CD14-positive monocyte (primary cell): Measurements from ENCODE around the gene IL22. TPM values are rescaled to one million over a fixed set of nuclear protein-coding genes. Genes with fewer than 3 reads are reported as not detected.

Experiments used
- DNase-seq, 3 donors: peaks; one replicate each; pipeline ENCODE4 v3.0.0-alpha.2; 2011 to 2022
- H2AFZ ChIP-seq: 2 replicates; pipeline ENCODE4 v1.6.0; 2012; ENCODE audit warnings: mild to moderate bottlenecking, low read depth, low read length, inconsistent platforms; ENCODE audit not compliant: insufficient read depth, poor library complexity, severe bottlenecking
- H3K27ac ChIP-seq, 2 donors: 1 replicate in 1 of 2; 2 replicates in 1 of 2; pipeline ENCODE4 v1.5.1; 2012 to 2013; ENCODE audit warnings: low read length in 2 of 2, control low read depth in 1 of 2, inconsistent platforms in 1 of 2, low read depth in 1 of 2, mild to moderate bottlenecking in 1 of 2
- H3K27me3 ChIP-seq, 2 donors: one replicate each; pipeline versions ENCODE4 v1.6.0 to v1.6.1; 2011 to 2013; ENCODE audit warnings: low read length in 2 of 2; ENCODE audit not compliant: control insufficient read depth in 2 of 2, insufficient read depth in 2 of 2
- H3K36me3 ChIP-seq, 2 donors: replicated peaks in 1 of 2; 1 replicate in 1 of 2; 2 replicates in 1 of 2; pipeline versions ENCODE4 v1.5.1 to v1.6.1; 2012 to 2013; ENCODE audit warnings: low read length in 2 of 2, control low read depth in 1 of 2, inconsistent platforms in 1 of 2, mild to moderate bottlenecking in 1 of 2; ENCODE audit not compliant: insufficient read depth in 2 of 2, control insufficient read depth in 1 of 2
- H3K4me1 ChIP-seq, 2 donors: 1 replicate in 1 of 2; 2 replicates in 1 of 2; pipeline versions ENCODE4 v1.5.1 to v1.6.1; 2012 to 2013; ENCODE audit warnings: low read length in 2 of 2, control low read depth in 1 of 2, inconsistent platforms in 1 of 2, mild to moderate bottlenecking in 1 of 2, moderate library complexity in 1 of 2; ENCODE audit not compliant: insufficient read depth in 2 of 2, control insufficient read depth in 1 of 2
- H3K4me2 ChIP-seq: replicated peaks from 2 replicates; pipeline ENCODE3; 2012; ENCODE audit warnings: low read length, moderate library complexity, mild to moderate bottlenecking; ENCODE audit not compliant: poor library complexity, severe bottlenecking; ENCODE audit errors: extremely low read depth
- H3K4me3 ChIP-seq, 3 experiments: fragments of 200-600 bp in 1 of 3; sonication (generic) in 1 of 3; replicated peaks in 1 of 3; 1 replicate in 2 of 3; 2 replicates in 1 of 3; pipeline ENCODE4 v1.5.1; 2011 to 2013; ENCODE audit warnings: low read length in 3 of 3, mild to moderate bottlenecking in 3 of 3, control low read depth in 2 of 3, low read depth in 2 of 3, inconsistent platforms in 1 of 3, moderate library complexity in 1 of 3
- H3K79me2 ChIP-seq: 2 replicates; pipeline ENCODE4 v1.6.0; 2012; ENCODE audit warnings: mild to moderate bottlenecking, control low read depth, inconsistent platforms, low read length, moderate library complexity; ENCODE audit not compliant: insufficient read depth
- H3K9ac ChIP-seq: 2 replicates; pipeline ENCODE4 v1.6.0; 2017; ENCODE audit warnings: low read length, mild to moderate bottlenecking; ENCODE audit not compliant: insufficient read depth, poor library complexity, severe bottlenecking
- H3K9me3 ChIP-seq, 2 donors: replicated peaks in 1 of 2; 1 replicate in 1 of 2; 2 replicates in 1 of 2; pipeline versions ENCODE4 v1.5.1 to v1.6.1; 2012 to 2013; ENCODE audit warnings: low read length in 2 of 2, control low read depth in 1 of 2; ENCODE audit not compliant: control insufficient read depth in 1 of 2, insufficient read depth in 1 of 2
- H4K20me1 ChIP-seq: 2 replicates; pipeline ENCODE4 v1.6.0; 2012; ENCODE audit warnings: mild to moderate bottlenecking, low read length, control low read depth, moderate library complexity; ENCODE audit not compliant: insufficient read depth
- H3K27ac Mint-ChIP-seq, 7 donors: one replicate each; pipeline ENCODE4 v1.8.0; 2020; ENCODE audit warnings: mild to moderate bottlenecking in 7 of 7, mixed read lengths in 7 of 7, moderate library complexity in 6 of 7, inconsistent platforms in 2 of 7
- H3K27me3 Mint-ChIP-seq, 3 donors: one replicate each; pipeline ENCODE4 v1.8.0; 2021 to 2022; ENCODE audit warnings: low read depth in 3 of 3, mild to moderate bottlenecking in 3 of 3, mixed read lengths in 3 of 3, moderate library complexity in 3 of 3, inconsistent platforms in 1 of 3
- H3K36me3 Mint-ChIP-seq, 2 donors: one replicate each; pipeline ENCODE4 v1.8.0; 2020; ENCODE audit warnings: mixed read lengths in 2 of 2, inconsistent platforms in 1 of 2, mild to moderate bottlenecking in 1 of 2
- H3K4me1 Mint-ChIP-seq: one replicate; pipeline ENCODE4 v1.8.0; 2020; ENCODE audit warnings: mild to moderate bottlenecking, mixed read lengths
- H3K4me3 Mint-ChIP-seq, 2 donors: one replicate each; pipeline ENCODE4 v1.8.0; 2020; ENCODE audit warnings: mild to moderate bottlenecking in 2 of 2, mixed read lengths in 2 of 2, moderate library complexity in 1 of 2
- H3K9me3 Mint-ChIP-seq, 7 donors: one replicate each; pipeline ENCODE4 v1.8.0; 2020 to 2022; ENCODE audit warnings: mixed read lengths in 7 of 7, mild to moderate bottlenecking in 6 of 7, moderate library complexity in 6 of 7, inconsistent platforms in 2 of 7
- CTCF ChIP-seq: fragments of 200-600 bp; IDR thresholded peaks from one replicate; pipeline ENCODE4 v1.8.0; 2022; ENCODE audit warnings: antibody characterized with exemption, mild to moderate bottlenecking
- WGBS: methylation state at CpG from one replicate; pipeline ENCODE4 v1.1.5; 2013; ENCODE audit warnings: missing lambda C conversion rate; ENCODE audit not compliant: insufficient coverage; 5-methylcytosine and 5-hydroxymethylcytosine counted together
- intact Hi-C, 2 donors: fragments of 100-400 bp; cut with micrococcal nuclease; formaldehyde crosslinking; loops; one replicate each; pipeline versions ENCODE4 v1.15.0 to v1.15.1; 2023
- polyA plus RNA-seq, 3 donors: library from polyadenylated mRNA; depleted of rRNA in 1 of 3; unstranded in 2 of 3; stranded (reverse) in 1 of 3; fragments of 300-500 nt in 2 of 3; fragments of >200 nt in 1 of 3; fragmentation: Illumina TruSeq in 2 of 3; gene quantifications; 1 replicate in 2 of 3; 2 replicates in 1 of 3; pipeline ENCODE4 v1.2.3, GENCODE V29; 2012 to 2021

IL22 gene
- polyA plus RNA-seq, 3 donors, result not detected

GRCh38 chr12:68199127-68199526, 54.3 kb downstream of the IL22 start:
- TF ChIP-seq CTCF, result no peak
- Mint-ChIP-seq H3K27ac (no peak overlapping the region), H3K4me3 (no peak overlapping the region), H3K36me3 (no peaks in the 10 kb centered on the region), H3K4me1 (no peaks in the 10 kb centered on the region), H3K27me3 (peaks cover 0 to 6% (median 0%) of the 10 kb centered on the region in 3 donors), H3K9me3 (peaks cover 0 to 2% (median 0%) of the 10 kb centered on the region in 7 donors)
- Histone ChIP-seq H3K4me2 (no peak overlapping the region), H2AFZ (no peak overlapping the region), H3K36me3 (no peaks in the 10 kb centered on the region), H3K9me3 (no peaks in the 10 kb centered on the region), H3K27me3 (no peaks in the 10 kb centered on the region), H3K4me1 (no peaks in the 10 kb centered on the region), H3K27ac (no peak overlapping the region), H3K4me3 (no peak overlapping the region), H4K20me1 (no peaks in the 10 kb centered on the region), H3K79me2 (no peaks in the 10 kb centered on the region), H3K9ac (no peak overlapping the region)
- WGBS, result no CpG with 5 or more reads among the region's 1 CpG
- no peak for DNase-seq
- intact Hi-C loops, result no loop called here

GRCh38 chr12:68198507-68199086, 54.8 kb downstream of the IL22 start:
- peaks cover 0 to 2% (median 0%) of the 10 kb centered on the region in 7 donors for H3K9me3 Mint-ChIP-seq
- Histone ChIP-seq H3K4me2 (no peak overlapping the region), H3K27me3 (no peaks in the 10 kb centered on the region), H3K4me1 (no peaks in the 10 kb centered on the region), H3K36me3 (no peaks in the 10 kb centered on the region), H3K79me2 (no peaks in the 10 kb centered on the region), H4K20me1 (no peaks in the 10 kb centered on the region), H2AFZ (no peak overlapping the region), H3K9me3 (no peaks in the 10 kb centered on the region), H3K4me3 (no peak overlapping the region), H3K27ac (no peak overlapping the region), H3K9ac (no peak overlapping the region)
- H3K4me3 Mint-ChIP-seq, result no peak overlapping the region
- peaks cover 0 to 5% (median 0%) of the 10 kb centered on the region in 3 donors for H3K27me3 Mint-ChIP-seq
- H3K36me3 Mint-ChIP-seq, result no peaks in the 10 kb centered on the region
- no peak for DNase-seq
- 92% methylated on average over 5 of the region's 12 CpGs for WGBS
- TF ChIP-seq CTCF, result no peak
- no peak overlapping the region for H3K27ac Mint-ChIP-seq
- intact Hi-C loops, result no loop called here
- no peaks in the 10 kb centered on the region for H3K4me1 Mint-ChIP-seq

Other genes with a start within 250 kb of the IL22 start
- gene IFNG, start 93.9 kb downstream of the IL22 start, polyA plus RNA-seq, result not detected
- not detected for gene IL26, start 27.8 kb downstream of the IL22 start, polyA plus RNA-seq
- 10 to 100 TPM in 2 of 3 donors, 1 to 10 TPM in 1; 6.7 to 10.9 (median 10.3) TPM for gene MDM1, start 78.8 kb upstream of the IL22 start, polyA plus RNA-seq